Renal cortex interstitium (tissue), 11 donors: ENCODE measurements around the gene CNTNAP2. TPM values are rescaled to one million over a fixed set of nuclear protein-coding genes. Genes with fewer than 3 reads are reported as not detected.
A peak's percentile ranks its signal among the peaks of the same experiment; 100 is the strongest.
"Not testable (repeated sequence)": the region's sequence is repeated elsewhere in the genome, so short reads cannot be mapped to it uniquely, and the experiment has no call there.

ENCODE experiments used
- DNase-seq, 11 donors: peaks; one replicate each; pipeline ENCODE4 v3.0.0-alpha.2; 2013; ENCODE audit warnings: low read depth in 9 of 11, low spot score in 4 of 11; ENCODE audit errors: extremely low read depth in 1 of 11
- polyA plus RNA-seq, 3 donors: library from polyadenylated mRNA; unstranded; fragments of 120-200 nt; gene quantifications; one replicate each; pipeline ENCODE4 v1.2.1, GENCODE V29; 2013; ENCODE audit not compliant: insufficient read length in 3 of 3

The CNTNAP2 gene
- polyA plus RNA-seq, 3 donors = 25.6 to 29.3 (median 26.6) TPM

- no peak for DNase-seq
Observed at GRCh38 chr7:146129997-146130396, 13.4 kb downstream of the CNTNAP2 start.

GRCh38 chr7:146131701-146132100 is 15.1 kb downstream of the CNTNAP2 start:
- DNase-seq = no peak

- no peak for DNase-seq
Observed at GRCh38 chr7:146136357-146136875, 19.8 kb downstream of the CNTNAP2 start.

GRCh38 chr7:146138926-146139325 is 22.3 kb downstream of the CNTNAP2 start:
- DNase-seq = no peak

GRCh38 chr7:146146831-146147486 is 30.4 kb downstream of the CNTNAP2 start:
- peak in 7 of 11 donors; percentile 2 to 16 (median 7) for DNase-seq

- DNase-seq = no peak
Observed at GRCh38 chr7:146150153-146150552, 33.6 kb downstream of the CNTNAP2 start.

GRCh38 chr7:146172112-146172511 is 55.5 kb downstream of the CNTNAP2 start:
- DNase-seq = no peak

GRCh38 chr7:146175716-146176115 is 59.1 kb downstream of the CNTNAP2 start:
- DNase-seq = no peak

GRCh38 chr7:146176860-146177259 is 60.3 kb downstream of the CNTNAP2 start:
- DNase-seq = peak in 8 of 11 donors; percentile 9 to 26 (median 21)

- peak in 10 of 11 donors; percentile 1 to 65 (median 32) for DNase-seq
Observed at GRCh38 chr7:146177301-146177700, 60.7 kb downstream of the CNTNAP2 start.

GRCh38 chr7:146185844-146186243 is 69.2 kb downstream of the CNTNAP2 start:
- DNase-seq = no peak

GRCh38 chr7:146191428-146191827 is 74.8 kb downstream of the CNTNAP2 start:
- DNase-seq = not testable (repeated sequence)

- DNase-seq = no peak
Observed at GRCh38 chr7:146201945-146202344, 85.3 kb downstream of the CNTNAP2 start.

GRCh38 chr7:146206270-146206669 is 89.7 kb downstream of the CNTNAP2 start:
- DNase-seq = no peak

- peak in 5 of 11 donors; percentile 3 to 12 (median 7) for DNase-seq
Observed at GRCh38 chr7:146208492-146208891, 91.9 kb downstream of the CNTNAP2 start.

- no peak for DNase-seq
Observed at GRCh38 chr7:146214842-146215241, 98.2 kb downstream of the CNTNAP2 start.

- DNase-seq = no peak
Observed at GRCh38 chr7:146216396-146217041, 99.9 kb downstream of the CNTNAP2 start.

GRCh38 chr7:146223851-146224250 is 107.2 kb downstream of the CNTNAP2 start:
- no peak for DNase-seq

GRCh38 chr7:146232604-146233003 is 116.0 kb downstream of the CNTNAP2 start:
- no peak for DNase-seq

- no peak for DNase-seq
Observed at GRCh38 chr7:146235195-146235594, 118.6 kb downstream of the CNTNAP2 start.
